GM21619 (cell line): ENCODE measurements around the gene PER2.

Experiments
- ATAC-seq: cut with Tn5 transposase; IDR thresholded peaks from one replicate; pipeline ENCODE4 v1.9.1; 2021; ENCODE audit not compliant: unreplicated experiment

The PER2 gene

GRCh38 chr2:238235856-238236255 lies 52.6 kb downstream of the PER2 start:
- no peak for ATAC-seq

GRCh38 chr2:238235331-238235732 lies 53.1 kb downstream of the PER2 start:
- ATAC-seq, result no peak

- ATAC-seq, result no peak
Measured at GRCh38 chr2:238233625-238234024, 54.8 kb downstream of the PER2 start.

GRCh38 chr2:238231809-238232208 lies 56.6 kb downstream of the PER2 start:
- no peak for ATAC-seq

GRCh38 chr2:238231251-238231793 lies 57.1 kb downstream of the PER2 start:
- ATAC-seq, result peak; percentile 67

- no peak for ATAC-seq
Measured at GRCh38 chr2:238230699-238231098, 57.7 kb downstream of the PER2 start.

GRCh38 chr2:238228700-238229099 lies 59.7 kb downstream of the PER2 start:
- ATAC-seq, result no peak

- no peak for ATAC-seq
Measured at GRCh38 chr2:238227587-238228032, 60.8 kb downstream of the PER2 start.

- ATAC-seq, result no peak
Measured at GRCh38 chr2:238226698-238227586, 61.5 kb downstream of the PER2 start.

GRCh38 chr2:238225911-238226697 lies 62.3 kb downstream of the PER2 start:
- ATAC-seq, result no peak

GRCh38 chr2:238225121-238225520 lies 63.3 kb downstream of the PER2 start:
- no peak for ATAC-seq

GRCh38 chr2:238224356-238225035 lies 63.9 kb downstream of the PER2 start:
- ATAC-seq, result no peak

GRCh38 chr2:238220892-238221521 lies 67.4 kb downstream of the PER2 start:
- ATAC-seq, result no peak

GRCh38 chr2:238220274-238220891 lies 68.0 kb downstream of the PER2 start:
- ATAC-seq, result no peak

- ATAC-seq, result no peak
Measured at GRCh38 chr2:238216651-238217184, 71.7 kb downstream of the PER2 start.

- no peak for ATAC-seq
Measured at GRCh38 chr2:238207006-238207405, 81.4 kb downstream of the PER2 start.

- ATAC-seq, result peak; percentile 15
Measured at GRCh38 chr2:238203973-238204683, 84.3 kb downstream of the PER2 start.

GRCh38 chr2:238203094-238203972 lies 85.1 kb downstream of the PER2 start, which contains the start of gene ILKAP:
ILKAP (minus strand) TSS chr2:238203695; CDS start chr2:238203553, 142 bp downstream.
- peak; percentile 95 for ATAC-seq
